GM19455 (cell line): ENCODE measurements around the gene GPLD1.
"Not testable (repeated sequence)": the region's sequence is repeated elsewhere in the genome, so short reads cannot be mapped to it uniquely, and the experiment has no call there.

Source experiments
- ATAC-seq: cut with Tn5 transposase; IDR thresholded peaks from one replicate; pipeline ENCODE4 v1.9.1; 2021; ENCODE audit not compliant: unreplicated experiment

The GPLD1 gene

GRCh38 chr6:24489470-24489869 is at the start of gene GPLD1:
GPLD1 (minus strand) TSS chr6:24489578; CDS start chr6:24489511, 67 bp downstream.
- ATAC-seq = no peak

GRCh38 chr6:24537771-24538385 is 48.5 kb upstream of the GPLD1 start:
- no peak for ATAC-seq

- ATAC-seq = no peak
These were observed 47.8 kb upstream of the GPLD1 start for GRCh38 chr6:24537082-24537699.

- no peak for ATAC-seq
These were observed 47.1 kb upstream of the GPLD1 start for GRCh38 chr6:24536466-24536865.

- no peak for ATAC-seq
These were observed 45.8 kb upstream of the GPLD1 start for GRCh38 chr6:24535210-24535609.

- no peak for ATAC-seq
These were observed 45.0 kb upstream of the GPLD1 start for GRCh38 chr6:24534329-24534728.

GRCh38 chr6:24529985-24530384 is 40.6 kb upstream of the GPLD1 start:
- ATAC-seq = no peak

GRCh38 chr6:24524805-24525204 is 35.4 kb upstream of the GPLD1 start:
- ATAC-seq = no peak

- no peak for ATAC-seq
These were observed 35.0 kb upstream of the GPLD1 start for GRCh38 chr6:24524329-24524728.

- ATAC-seq = no peak
These were observed 33.1 kb upstream of the GPLD1 start for GRCh38 chr6:24522228-24523176.

GRCh38 chr6:24520929-24521546 is 31.7 kb upstream of the GPLD1 start:
- ATAC-seq = no peak

GRCh38 chr6:24517659-24518543 is 28.5 kb upstream of the GPLD1 start:
- peak; percentile 46 for ATAC-seq

- ATAC-seq = no peak
These were observed 24.2 kb upstream of the GPLD1 start for GRCh38 chr6:24513602-24514001.

GRCh38 chr6:24511976-24512375 is 22.6 kb upstream of the GPLD1 start:
- ATAC-seq = not testable (repeated sequence)

- ATAC-seq = no peak
These were observed 17.6 kb upstream of the GPLD1 start for GRCh38 chr6:24506814-24507520.

GRCh38 chr6:24504649-24505586 is 15.5 kb upstream of the GPLD1 start:
- ATAC-seq = no peak

GRCh38 chr6:24504287-24504648 is 14.9 kb upstream of the GPLD1 start:
- ATAC-seq = no peak

- ATAC-seq = no peak
These were observed 12.5 kb upstream of the GPLD1 start for GRCh38 chr6:24501914-24502313.

- no peak for ATAC-seq
These were observed 12.0 kb upstream of the GPLD1 start for GRCh38 chr6:24501374-24501773.
